Measurements from ENCODE around the gene ANKRD55. TPM values are rescaled to one million over a fixed set of nuclear protein-coding genes. Genes with fewer than 3 reads are reported as not detected.

Gene ANKRD55
- total and polyA plus RNA-seq, 2 of the 8 experiments (the other 6 are each of a cell fraction or from before 2014, with no cell fraction given): not detected

- Histone ChIP-seq H2AFZ (ENCODE audit: low read length) (no peak overlapping the region), H4K20me1 (replicated peaks in 1 of 2; ENCODE audit: control insufficient read depth in 1 of 2, insufficient read depth in 2 of 2, low read length in 2 of 2) (no peaks in the 10 kb centered on the region), H4K5ac (ENCODE audit: insufficient read length, low read depth, low read length) (no peak overlapping the region), H3K4me2 (ENCODE audit: insufficient read depth in 1 of 2, low read depth in 2 of 2, low read length in 2 of 2) (no peak overlapping the region), H3K4me1 (replicated peaks in 1 of 4; ENCODE audit: control insufficient read depth in 3 of 4, insufficient read depth in 4 of 4, low read length in 3 of 4) (no peaks in the 10 kb centered on the region), H2BK5ac (ENCODE audit: low read depth, low read length) (no peak overlapping the region), H3K27me3 (replicated peaks in 1 of 4; ENCODE audit: control insufficient read depth in 3 of 4, extremely low read depth in 1 of 4, insufficient read depth in 3 of 4, low read length in 3 of 4) (no peaks in the 10 kb centered on the region), H3K27ac (ENCODE audit: low read depth, low read length) (no peak overlapping the region), H3K18ac (ENCODE audit: extremely low read depth, low read length) (no peak overlapping the region), H3K4ac (replicated peaks; ENCODE audit: insufficient read length, low read depth, low read length) (no peak overlapping the region), H3K14ac (ENCODE audit: insufficient read length) (no peak overlapping the region), H2BK20ac (ENCODE audit: low read length) (no peak overlapping the region), H3K36me3 (ENCODE audit: control insufficient read depth in 2 of 4, insufficient read depth in 4 of 4, low read length in 3 of 4) (no peaks in the 10 kb centered on the region), H3K23ac (ENCODE audit: insufficient read length) (no peak overlapping the region), H4K8ac (ENCODE audit: extremely low read depth, insufficient read depth, low read length) (no peak overlapping the region), H3K79me2 (ENCODE audit: control insufficient read depth in 1 of 2, insufficient read depth in 2 of 2, low read length in 2 of 2) (no peaks in the 10 kb centered on the region), H2BK15ac (ENCODE audit: low read length) (no peak overlapping the region), H3K23me2 (ENCODE audit: low read depth, low read length) (no peaks in the 10 kb centered on the region), H3K79me1 (ENCODE audit: low read depth, low read length) (no peaks in the 10 kb centered on the region), H2AK5ac (ENCODE audit: low read depth, low read length) (no peak overlapping the region), H3K56ac (replicated peaks; ENCODE audit: insufficient read length, low read depth, low read length) (no peak overlapping the region), H3K9me3 (ENCODE audit: insufficient read depth in 2 of 2, low read depth in 1 of 2, low read length in 1 of 2) (no peaks in the 10 kb centered on the region), H2BK12ac (ENCODE audit: low read depth, low read length) (no peak overlapping the region), H3K4me3 (ENCODE audit: extremely low read depth in 1 of 4, insufficient read depth in 2 of 4, low read depth in 3 of 4, low read length in 4 of 4) (no peak overlapping the region), H2BK120ac (replicated peaks; ENCODE audit: low read depth, low read length) (no peak overlapping the region), H3K9ac (replicated peaks in 1 of 4; ENCODE audit: extremely low read depth in 1 of 4, low read depth in 3 of 4, low read length in 3 of 4) (no peak overlapping the region), H4K91ac (replicated peaks; ENCODE audit: insufficient read length, low read length) (no peak overlapping the region)
- ChIA-PET CTCF (ENCODE audit: partially characterized antibody) (interaction anchor here (0.6 kb wide), 1 partner anchor 50 kb away, joined by 4 read pairs; no protein-coding TSS in a partner anchor), POLR2A (ENCODE audit: partially characterized antibody) (no interaction called here)
- no peak for DNase-seq (ENCODE audit: low read depth in 1 of 2, low spot score in 2 of 2)
- FAIRE-seq: no peak
- 83% methylated on average over 1 of the region's 1 CpG; no CpG with 5 or more reads in 1 of the 2 experiments for WGBS, 2 experiments (ENCODE audit: extremely low coverage in 1 of 2, insufficient coverage in 1 of 2, insufficient read length in 1 of 2, insufficient replicate concordance in 2 of 2, low coverage in 1 of 2, low lambda C conversion rate in 2 of 2, missing lambda C conversion rate in 1 of 2)
- TF ChIP-seq CHD2 (IDR thresholded peaks at IDR 0.05; ENCODE audit: low read length): no peak
- no peak for TF ChIP-seq SAP30 (IDR thresholded peaks at IDR 0.05; ENCODE audit: insufficient read depth, insufficient replicate concordance, low read length)
- TF ChIP-seq NANOG (IDR thresholded peaks at IDR 0.05; ENCODE audit: insufficient read depth, low read depth, low read length, poor library complexity, severe bottlenecking): no peak
- TF ChIP-seq RXRA (IDR thresholded peaks at IDR 0.05; ENCODE audit: insufficient read depth, low read depth, low read length): no peak
- no peak for TF ChIP-seq FOSL1 (IDR thresholded peaks at IDR 0.05; ENCODE audit: insufficient read depth, low read depth, low read length)
- no peak for TF ChIP-seq CEBPB (IDR thresholded peaks at IDR 0.05; ENCODE audit: low read depth, low read length)
- no peak for TF ChIP-seq E2F6 (IDR thresholded peaks at IDR 0.05)
- TF ChIP-seq POU5F1 (IDR thresholded peaks at IDR 0.05; ENCODE audit: low read depth, low read length): no peak
Observed at GRCh38 chr5:56052735-56053134, 180.4 kb downstream of the ANKRD55 start.
